ENCODE results near the gene GABARAPL1. TPM values are rescaled to one million over a fixed set of nuclear protein-coding genes. Genes with fewer than 3 reads are reported as not detected.

GABARAPL1 gene
- total RNA-seq, 4 donors from 2014 or later: 115 to 216 (median 148) TPM

DNA sequence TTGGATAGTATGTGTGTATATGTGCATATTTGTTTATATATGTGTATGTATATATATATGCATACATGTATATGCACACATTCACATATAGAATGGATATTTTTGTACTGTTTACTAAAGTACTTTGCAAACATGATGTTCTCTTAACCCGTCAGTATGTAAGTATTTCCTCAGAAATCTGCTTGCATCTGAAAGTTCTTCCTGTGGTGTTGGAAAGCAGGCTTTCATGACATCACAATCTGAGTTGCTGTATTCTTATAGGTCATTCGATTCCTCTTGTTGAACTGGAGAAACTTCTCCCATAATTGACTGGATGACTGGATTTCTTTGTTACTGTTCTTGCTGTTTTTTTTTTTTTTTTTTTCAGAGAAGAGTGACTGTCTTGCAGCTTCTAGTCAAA is 29.1 kb downstream of the GABARAPL1 start:
- 79 to 82% methylated on average over 2 of the region's 2 CpGs for WGBS, 2 donors
- TF ChIP-seq CTCF (IDR thresholded peaks at IDR 0.05) (no peak), POLR2A (IDR thresholded peaks at IDR 0.05) (no peak)
- intact Hi-C loops (cut with DNase I): no loop called here

DNA sequence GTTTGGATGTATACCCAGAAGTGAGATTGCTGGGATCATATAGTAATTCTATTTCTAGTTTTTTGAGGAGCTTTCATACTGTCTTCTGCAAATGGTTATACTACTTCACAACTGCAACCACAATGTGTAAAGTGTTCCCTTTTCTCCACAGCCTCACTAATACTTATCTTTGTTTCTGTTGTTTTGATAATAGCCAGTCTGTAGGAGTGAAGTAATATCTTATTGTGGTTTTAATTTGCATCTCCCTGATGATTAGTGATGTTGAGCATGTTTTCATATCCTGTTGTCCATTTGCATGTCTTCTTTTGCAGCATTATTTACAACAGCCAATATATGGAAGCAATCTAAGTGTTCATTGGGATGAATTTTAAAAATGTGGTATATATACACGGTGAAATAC is 29.9 kb downstream of the GABARAPL1 start:
- no peak for DNase-seq
- TF ChIP-seq POLR2A (IDR thresholded peaks at IDR 0.05) (no peak), CTCF (IDR thresholded peaks at IDR 0.05) (no peak)
- 87% methylated on average over 1 of the region's 1 CpG for WGBS, 2 donors
- no peaks in the 10 kb centered on the region for H3K36me3 ChIP-seq
- no peaks in the 10 kb centered on the region for H3K4me1 ChIP-seq
- no peaks in the 10 kb centered on the region for H3K9me3 ChIP-seq
- intact Hi-C loops (cut with DNase I): no loop called here
- H3K4me3 ChIP-seq (replicated peaks in 1 of 3): no peak overlapping the region
- no peak overlapping the region for H3K27ac ChIP-seq
- H3K27me3 ChIP-seq: no peaks in the 10 kb centered on the region

More for the DNA sequence above, 29.1 kb downstream of the GABARAPL1 start:
- H3K9me3 ChIP-seq: no peaks in the 10 kb centered on the region
- no peak for DNase-seq
- H3K36me3 ChIP-seq: no peaks in the 10 kb centered on the region
- H3K4me1 ChIP-seq: no peaks in the 10 kb centered on the region
- H3K27ac ChIP-seq: no peak overlapping the region
- no peak overlapping the region for H3K4me3 ChIP-seq (replicated peaks in 1 of 3)
- H3K27me3 ChIP-seq: no peaks in the 10 kb centered on the region

DNA sequence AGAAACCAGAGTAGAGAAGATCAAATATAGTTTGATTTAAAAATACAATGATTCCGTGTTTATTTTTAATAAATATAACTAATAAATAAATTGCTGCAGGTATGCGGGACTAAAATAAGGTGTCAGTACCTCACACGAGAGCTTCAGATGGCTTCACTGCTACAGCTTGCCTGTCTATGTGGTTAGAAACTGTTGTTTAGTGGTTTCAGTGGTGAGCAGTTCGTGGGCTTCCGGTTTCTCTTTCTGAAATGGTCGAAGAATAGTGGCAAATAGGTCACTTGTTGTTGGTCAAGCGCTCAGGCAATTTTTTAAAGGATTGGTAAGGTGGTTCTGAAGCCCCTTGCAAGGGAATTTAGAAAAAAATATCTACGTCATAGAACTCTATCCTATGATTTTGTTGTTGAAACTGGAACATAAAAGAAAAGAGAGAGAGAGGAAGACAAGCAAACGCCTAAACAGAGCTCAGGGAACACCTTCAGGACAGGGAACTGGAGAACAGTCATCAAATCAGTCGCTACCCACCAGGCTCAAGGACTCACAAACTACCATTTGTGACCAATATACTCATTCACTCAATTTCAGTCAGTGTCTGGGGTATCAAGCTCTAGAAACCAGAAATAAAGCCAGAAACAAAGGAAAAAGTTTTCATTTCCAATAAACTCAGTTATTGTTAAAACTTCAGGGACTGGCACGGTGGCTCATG is 31.3 kb downstream of the GABARAPL1 start:
- Histone ChIP-seq H3K36me3 (no peaks in the 10 kb centered on the region), H3K4me1 (no peaks in the 10 kb centered on the region), H3K4me3 (replicated peaks in 1 of 3) (no peak overlapping the region), H3K27me3 (no peaks in the 10 kb centered on the region), H3K27ac (no peak overlapping the region), H3K9me3 (no peaks in the 10 kb centered on the region)
- intact Hi-C loops (cut with DNase I): no loop called here
- no peak for DNase-seq
- 87 to 88% methylated on average over 11 of the region's 11 CpGs for WGBS, 2 donors
- TF ChIP-seq CTCF (IDR thresholded peaks at IDR 0.05) (no peak), POLR2A (IDR thresholded peaks at IDR 0.05) (no peak)

DNA sequence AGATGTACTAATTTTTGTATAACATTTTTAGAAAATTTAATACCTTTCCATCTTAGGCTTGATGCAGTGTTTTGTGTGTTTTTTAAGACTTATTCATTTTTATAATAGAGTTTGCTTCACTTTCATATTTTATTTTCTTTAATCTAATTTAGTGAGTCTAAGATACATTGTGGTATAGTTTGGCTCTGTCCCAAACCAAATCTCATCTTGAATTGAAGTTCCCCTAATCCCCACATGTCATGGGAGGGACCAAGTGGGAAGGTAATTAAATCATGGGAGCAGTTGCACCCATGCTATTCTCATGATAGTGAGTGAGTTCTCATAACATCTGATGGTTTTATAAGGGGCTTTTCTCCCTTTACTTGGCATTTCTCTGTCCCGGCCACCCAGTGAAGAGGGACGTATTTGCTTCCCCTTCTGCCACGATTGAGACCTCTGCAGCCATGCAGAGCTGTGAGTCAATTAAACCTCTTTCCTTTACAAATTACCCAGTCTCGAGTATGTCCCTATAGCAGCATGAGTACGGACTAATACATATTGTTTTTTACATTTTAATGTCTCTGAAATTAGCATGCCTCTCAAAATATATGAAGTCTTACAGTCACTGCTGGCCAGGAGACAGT is 34.9 kb downstream of the GABARAPL1 start:
- no peak overlapping the region for H3K4me3 ChIP-seq (replicated peaks in 1 of 3)
- H3K9me3 ChIP-seq: no peaks in the 10 kb centered on the region
- H3K4me1 ChIP-seq: no peaks in the 10 kb centered on the region
- intact Hi-C loops (cut with DNase I): no loop called here
- WGBS, 2 donors: 59 to 78% methylated on average over 5 of the region's 5 CpGs
- no peak overlapping the region for H3K27ac ChIP-seq
- no peak for DNase-seq
- H3K27me3 ChIP-seq: no peaks in the 10 kb centered on the region
- no peaks in the 10 kb centered on the region for H3K36me3 ChIP-seq
- TF ChIP-seq POLR2A (IDR thresholded peaks at IDR 0.05) (no peak), CTCF (IDR thresholded peaks at IDR 0.05) (no peak)

- H3K4me1 ChIP-seq: no peaks in the 10 kb centered on the region
- no peak overlapping the region for H3K27ac ChIP-seq
- no peaks in the 10 kb centered on the region for H3K36me3 ChIP-seq
- no peak for TF ChIP-seq CTCF (IDR thresholded peaks at IDR 0.05)
- no peak for TF ChIP-seq POLR2A (IDR thresholded peaks at IDR 0.05)
- 56 to 73% methylated on average over 8 of the region's 8 CpGs for WGBS, 2 donors
- H3K27me3 ChIP-seq: no peaks in the 10 kb centered on the region
- intact Hi-C loops (cut with DNase I): no loop called here
- no peaks in the 10 kb centered on the region for H3K9me3 ChIP-seq
- no peak overlapping the region for H3K4me3 ChIP-seq (replicated peaks in 1 of 3)
- DNase-seq: no peak
Observed at GRCh38 chr12:10249690-10250455, 37.2 kb downstream of the GABARAPL1 start.

All from thyroid gland (tissue), 4 donors.